ENCODE results near the gene FLT1.

DNA sequence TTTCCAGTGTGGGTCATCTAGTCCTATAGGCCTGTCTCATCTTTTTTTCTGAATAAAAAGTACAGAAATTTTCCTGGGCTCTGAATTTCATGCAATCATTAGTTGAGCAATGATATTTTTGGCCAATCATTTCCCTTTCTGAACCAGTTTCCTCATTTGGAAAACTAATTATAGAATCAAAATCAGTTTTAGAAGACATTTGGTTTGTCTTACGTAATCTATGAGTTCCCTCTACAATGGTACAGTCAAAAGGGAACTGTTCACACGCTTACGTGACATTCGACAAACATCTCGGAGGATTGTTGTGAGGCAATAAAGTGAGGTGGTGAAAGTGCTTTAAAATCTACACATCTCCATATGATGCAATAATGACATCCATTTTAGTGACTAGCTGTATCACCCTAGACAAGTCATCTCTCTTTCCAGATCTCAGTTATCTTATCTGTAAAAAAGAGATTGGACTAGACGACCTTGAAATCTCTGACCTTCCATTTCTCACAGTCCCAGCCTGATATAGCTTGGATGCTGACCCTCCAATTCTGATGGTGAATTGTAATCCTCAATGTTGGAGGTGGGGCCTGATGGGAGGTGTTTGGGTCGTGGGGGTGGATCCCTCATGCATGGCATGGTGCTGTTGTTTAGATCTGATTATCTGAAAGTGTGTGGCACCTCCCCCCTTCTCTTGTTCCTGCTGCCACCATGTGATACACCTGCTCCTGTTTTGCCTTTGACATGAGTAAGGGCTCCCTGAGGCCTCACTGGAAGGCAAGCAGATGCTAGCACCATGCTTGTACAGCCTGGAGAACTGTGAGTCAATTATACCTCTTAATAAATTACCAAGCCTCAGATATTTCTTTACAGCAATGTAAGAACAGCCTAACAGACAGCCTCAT, 26.7 kb downstream of the FLT1 start:
- TF ChIP-seq, protein P1, sequence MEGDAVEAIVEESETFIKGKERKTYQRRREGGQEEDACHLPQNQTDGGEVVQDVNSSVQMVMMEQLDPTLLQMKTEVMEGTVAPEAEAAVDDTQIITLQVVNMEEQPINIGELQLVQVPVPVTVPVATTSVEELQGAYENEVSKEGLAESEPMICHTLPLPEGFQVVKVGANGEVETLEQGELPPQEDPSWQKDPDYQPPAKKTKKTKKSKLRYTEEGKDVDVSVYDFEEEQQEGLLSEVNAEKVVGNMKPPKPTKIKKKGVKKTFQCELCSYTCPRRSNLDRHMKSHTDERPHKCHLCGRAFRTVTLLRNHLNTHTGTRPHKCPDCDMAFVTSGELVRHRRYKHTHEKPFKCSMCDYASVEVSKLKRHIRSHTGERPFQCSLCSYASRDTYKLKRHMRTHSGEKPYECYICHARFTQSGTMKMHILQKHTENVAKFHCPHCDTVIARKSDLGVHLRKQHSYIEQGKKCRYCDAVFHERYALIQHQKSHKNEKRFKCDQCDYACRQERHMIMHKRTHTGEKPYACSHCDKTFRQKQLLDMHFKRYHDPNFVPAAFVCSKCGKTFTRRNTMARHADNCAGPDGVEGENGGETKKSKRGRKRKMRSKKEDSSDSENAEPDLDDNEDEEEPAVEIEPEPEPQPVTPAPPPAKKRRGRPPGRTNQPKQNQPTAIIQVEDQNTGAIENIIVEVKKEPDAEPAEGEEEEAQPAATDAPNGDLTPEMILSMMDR (conservative IDR thresholded peaks at IDR 0.05; ENCODE audit: low read length) = no peak
- TF ChIP-seq EZH2phosphoT487 (IDR thresholded peaks at IDR 0.05; ENCODE audit: borderline replicate concordance, low read depth, low read length) = no peak

All from OCI-LY7 (cell line).